PC-9 (cell line): ENCODE results near the gene ICAM3.

Source experiments
- CTCF ChIP-seq: fragments of 200-600 bp; sonication (generic); conservative IDR thresholded peaks from 2 replicates; pipeline ENCODE4 v1.6.1; 2017; ENCODE audit warnings: mixed run types, antibody characterized with exemption, mild to moderate bottlenecking, moderate library complexity
- EZH2 ChIP-seq: fragments of 200-600 bp; sonication (generic); IDR thresholded peaks from 2 replicates; pipeline ENCODE4 v1.8.0; 2017; ENCODE audit warnings: antibody characterized with exemption, low read depth

GRCh38 chr19:10306327-10306726 is 33.1 kb downstream of the ICAM3 start:
- no peak for TF ChIP-seq CTCF
- TF ChIP-seq EZH2, result no peak
